Neural cell (in vitro differentiated cells): ENCODE data around the gene BNIP2. TPM values are rescaled to one million over a fixed set of nuclear protein-coding genes. Genes with fewer than 3 reads are reported as not detected.

Experiments used
- H2AFZ ChIP-seq: fragments of 200-600, 300-800 bp; sonication (generic), shearing (Covaris generic); 2 replicates; pipeline ENCODE4 v1.6.0; 2014; ENCODE audit warnings: low read depth, mild to moderate bottlenecking, antibody characterized with exemption, low read length, moderate library complexity
- H3F3A ChIP-seq: fragments of 200-600 bp; shearing (Covaris generic); 2 replicates; pipeline ENCODE4 v1.6.1; 2016; ENCODE audit warnings: mild to moderate bottlenecking, moderate library complexity, mixed read lengths, antibody characterized with exemption, low read length; ENCODE audit not compliant: insufficient read depth, poor library complexity, severe bottlenecking
- H3K27ac ChIP-seq: fragments of 200-600, 300-800 bp; sonication (generic), shearing (Covaris generic); 2 replicates; pipeline ENCODE4 v1.5.1; 2014; ENCODE audit warnings: mild to moderate bottlenecking, low read length, moderate library complexity
- H3K27me3 ChIP-seq: fragments of 300-800, 200-600 bp; sonication (generic), shearing (Covaris generic); 2 replicates; pipeline ENCODE4 v1.6.0; 2014; ENCODE audit warnings: mild to moderate bottlenecking, low read depth, low read length, moderate library complexity; ENCODE audit not compliant: insufficient read depth
- H3K36me3 ChIP-seq: fragments of 300-800, 200-600 bp; sonication (generic), shearing (Covaris generic); 2 replicates; pipeline ENCODE4 v1.5.1; 2014; ENCODE audit warnings: mild to moderate bottlenecking, antibody characterized with exemption, low read length, moderate library complexity; ENCODE audit not compliant: insufficient read depth
- H3K4me2 ChIP-seq: fragments of 300-800, 200-600 bp; sonication (generic), shearing (Covaris generic); 2 replicates; pipeline ENCODE4 v1.6.0; 2014; ENCODE audit warnings: mild to moderate bottlenecking, low read length
- H3K4me3 ChIP-seq: fragments of 300-800, 200-600 bp; sonication (generic), shearing (Covaris generic); 2 replicates; pipeline ENCODE4 v1.5.1; 2014; ENCODE audit warnings: mild to moderate bottlenecking, low read length, moderate library complexity
- H3K79me2 ChIP-seq: fragments of 200-600 bp; shearing (Covaris generic); replicated peaks from 2 replicates; pipeline ENCODE4 v1.6.0; 2014; ENCODE audit warnings: mild to moderate bottlenecking, low read length, moderate library complexity; ENCODE audit not compliant: insufficient read depth
- H3K9ac ChIP-seq: fragments of 300-800, 200-600 bp; sonication (generic), shearing (Covaris generic); 2 replicates; pipeline ENCODE4 v1.6.1; 2016; ENCODE audit warnings: mild to moderate bottlenecking, low read length, mixed read lengths
- H3K9me2 ChIP-seq: fragments of 200-600 bp; shearing (Covaris generic); 2 replicates; pipeline ENCODE4 v1.6.1; 2016; ENCODE audit warnings: mild to moderate bottlenecking, low read length, mixed read lengths; ENCODE audit not compliant: insufficient read depth
- H3K9me3 ChIP-seq: fragments of 200-600, 300-800 bp; sonication (generic), shearing (Covaris generic); 2 replicates; pipeline ENCODE4 v1.6.1; 2016; ENCODE audit warnings: mild to moderate bottlenecking, mixed run types, low read length, moderate library complexity, mixed read lengths
- H4K20me1 ChIP-seq: fragments of 200-600 bp; shearing (Covaris generic); 2 replicates; pipeline ENCODE4 v1.6.1; 2016; ENCODE audit warnings: mild to moderate bottlenecking, mixed run types; ENCODE audit not compliant: insufficient read depth
- EP300 ChIP-seq: fragments of 450-650 bp; conservative IDR thresholded peaks from 2 replicates; pipeline ENCODE4 v1.6.1; 2014; ENCODE audit warnings: antibody characterized with exemption, mild to moderate bottlenecking, moderate library complexity; ENCODE audit not compliant: poor library complexity, severe bottlenecking
- EZH2 ChIP-seq: fragments of 200-600, 300-800 bp; shearing (Covaris generic), sonication (generic); IDR thresholded peaks from 2 replicates; pipeline ENCODE4 v1.6.1; 2014; ENCODE audit warnings: antibody characterized with exemption, low read length, borderline replicate concordance, mild to moderate bottlenecking; ENCODE audit not compliant: insufficient read depth, poor library complexity, severe bottlenecking
- MXI1 ChIP-seq: fragments of 450-650 bp; conservative IDR thresholded peaks from 2 replicates; pipeline ENCODE4 v1.6.1; 2014; ENCODE audit warnings: antibody characterized with exemption, mild to moderate bottlenecking; ENCODE audit not compliant: poor library complexity, severe bottlenecking
- POLR2AphosphoS5 ChIP-seq: IDR thresholded peaks from 2 replicates; pipeline ENCODE4 v1.6.1; 2012
- RAD21 ChIP-seq: fragments of 450-650 bp; conservative IDR thresholded peaks from 2 replicates; pipeline ENCODE4 v1.6.1; 2014; ENCODE audit warnings: antibody characterized with exemption, mild to moderate bottlenecking, moderate library complexity
- REST ChIP-seq: IDR thresholded peaks from 2 replicates; pipeline ENCODE4 v1.6.1; 2012; ENCODE audit warnings: borderline replicate concordance
- SMC3 ChIP-seq: fragments of 450-650 bp; conservative IDR thresholded peaks from 2 replicates; pipeline ENCODE4 v1.6.1; 2014; ENCODE audit warnings: antibody characterized with exemption, mild to moderate bottlenecking, moderate library complexity; ENCODE audit not compliant: poor library complexity
- TAF1 ChIP-seq: IDR thresholded peaks from 2 replicates; pipeline ENCODE4 v1.6.1; 2012; ENCODE audit warnings: low read depth
- polyA plus RNA-seq: library from polyadenylated mRNA; depleted of rRNA; stranded (reverse); fragments of >200 nt; gene quantifications from 2 replicates; pipeline ENCODE4 v1.2.3, GENCODE V29; 2014
- TF ChIP-seq, protein P1 (sequence below): fragments of 450-650 bp; IDR thresholded peaks from 2 replicates; pipeline ENCODE4 v1.5.1; 2014; ENCODE audit warnings: antibody characterized with exemption, mild to moderate bottlenecking, moderate library complexity; ENCODE audit not compliant: poor library complexity, severe bottlenecking

BNIP2 gene
- polyA plus RNA-seq, 1 donor from 2014 or later: 142 TPM

- no peak overlapping the region for H2AFZ ChIP-seq
- H3K36me3 ChIP-seq: no peaks in the 10 kb centered on the region
- TF ChIP-seq, protein P1, sequence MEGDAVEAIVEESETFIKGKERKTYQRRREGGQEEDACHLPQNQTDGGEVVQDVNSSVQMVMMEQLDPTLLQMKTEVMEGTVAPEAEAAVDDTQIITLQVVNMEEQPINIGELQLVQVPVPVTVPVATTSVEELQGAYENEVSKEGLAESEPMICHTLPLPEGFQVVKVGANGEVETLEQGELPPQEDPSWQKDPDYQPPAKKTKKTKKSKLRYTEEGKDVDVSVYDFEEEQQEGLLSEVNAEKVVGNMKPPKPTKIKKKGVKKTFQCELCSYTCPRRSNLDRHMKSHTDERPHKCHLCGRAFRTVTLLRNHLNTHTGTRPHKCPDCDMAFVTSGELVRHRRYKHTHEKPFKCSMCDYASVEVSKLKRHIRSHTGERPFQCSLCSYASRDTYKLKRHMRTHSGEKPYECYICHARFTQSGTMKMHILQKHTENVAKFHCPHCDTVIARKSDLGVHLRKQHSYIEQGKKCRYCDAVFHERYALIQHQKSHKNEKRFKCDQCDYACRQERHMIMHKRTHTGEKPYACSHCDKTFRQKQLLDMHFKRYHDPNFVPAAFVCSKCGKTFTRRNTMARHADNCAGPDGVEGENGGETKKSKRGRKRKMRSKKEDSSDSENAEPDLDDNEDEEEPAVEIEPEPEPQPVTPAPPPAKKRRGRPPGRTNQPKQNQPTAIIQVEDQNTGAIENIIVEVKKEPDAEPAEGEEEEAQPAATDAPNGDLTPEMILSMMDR: no peak
- TF ChIP-seq TAF1 (no peak), EP300 (no peak), SMC3 (no peak), REST (no peak), EZH2 (no peak), RAD21 (no peak), POLR2AphosphoS5 (no peak), MXI1 (no peak)
- no peaks in the 10 kb centered on the region for H3K9me3 ChIP-seq
- peaks cover 59% of the 10 kb centered on the region for H3K79me2 ChIP-seq
- peaks cover 4% of the 10 kb centered on the region for H3F3A ChIP-seq
- H3K27ac ChIP-seq: no peak overlapping the region
- no peak overlapping the region for H3K4me3 ChIP-seq
- no peak overlapping the region for H3K9ac ChIP-seq
- H4K20me1 ChIP-seq: no peaks in the 10 kb centered on the region
- no peaks in the 10 kb centered on the region for H3K9me2 ChIP-seq
- no peak overlapping the region for H3K4me2 ChIP-seq
- no peaks in the 10 kb centered on the region for H3K27me3 ChIP-seq
Observed at GRCh38 chr15:59685737-59686297, 3.3 kb downstream of the BNIP2 start.

GRCh38 chr15:59680870-59681269, 8.2 kb downstream of the BNIP2 start:
- Histone ChIP-seq H3K9ac (no peak overlapping the region), H4K20me1 (no peaks in the 10 kb centered on the region), H3K9me3 (no peaks in the 10 kb centered on the region), H3K27me3 (no peaks in the 10 kb centered on the region), H2AFZ (no peak overlapping the region), H3K79me2 (peaks cover 28% of the 10 kb centered on the region), H3F3A (no peaks in the 10 kb centered on the region), H3K36me3 (peaks cover 5% of the 10 kb centered on the region), H3K4me2 (no peak overlapping the region), H3K27ac (no peak overlapping the region), H3K9me2 (no peaks in the 10 kb centered on the region), H3K4me3 (no peak overlapping the region)
- TF ChIP-seq POLR2AphosphoS5: no peak
- no peak for TF ChIP-seq MXI1
- TF ChIP-seq EZH2: no peak
- no peak for TF ChIP-seq RAD21
- TF ChIP-seq SMC3: no peak
- TF ChIP-seq TAF1: no peak
- TF ChIP-seq, protein P1: no peak
- TF ChIP-seq REST: no peak
- TF ChIP-seq EP300: no peak
